HepG2 (cell line): ENCODE measurements around the gene NOL4L. TPM values are rescaled to one million over a fixed set of nuclear protein-coding genes. Genes with fewer than 3 reads are reported as not detected.

Experiments
- ATAC-seq: fragments of 200-7000 bp; cut with Tn5 transposase; 3 replicates; pipeline ENCODE4 v1.9.1; 2020; ENCODE audit warnings: mild to moderate bottlenecking, moderate library complexity
- BruUV-seq: library from RNA; stranded (reverse); fragments of 400-500 nt; replicated peaks from 2 replicates; lab custom pipeline; 2021; lab: Mats Ljungman, UMichigan
- CTCF ChIA-PET: fragments of 300-600 bp; formaldehyde crosslinking; extraction: SDS; loops from one replicate; lab custom pipeline; 2021; ENCODE audit warnings: low total read pairs, inconsistent platforms, low intra/inter-chr PET ratio; lab: Yijun Ruan, JAX
- POLR2A ChIA-PET: fragments of 350-600 bp; sonication (Branson Sonifier 250); formaldehyde crosslinking; loops from one replicate; lab custom pipeline; 2020; ENCODE audit warnings: antibody characterized with exemption, inconsistent platforms; lab: Yijun Ruan, JAX
- DNase-seq: peaks from one replicate; pipeline ENCODE4 v3.0.0-alpha.2; 2015; ENCODE audit warnings: low spot score
- FAIRE-seq: peaks from 3 replicates; lab custom pipeline; 2011; peaks lifted over from hg19 to GRCh38; lab: Jason Lieb, UNC
- H2AFZ ChIP-seq: one replicate; pipeline ENCODE4 v1.6.1; 2011; ENCODE audit warnings: low read length, inconsistent platforms
- H3K27ac ChIP-seq: fragments of 300-600 bp; 3 replicates; pipeline ENCODE4 v1.8.0; 2011; ENCODE audit warnings: mixed run types, mild to moderate bottlenecking, mixed read lengths, low read length, inconsistent platforms; ENCODE audit not compliant: insufficient read depth; ENCODE audit errors: extremely low read length
- H3K27me3 ChIP-seq, 2 experiments: fragments of 200-600 bp in 1 of 2; 2 replicates in 1 of 2; 3 replicates in 1 of 2; pipeline versions ENCODE4 v1.6.0 to v1.8.0; 2011; ENCODE audit warnings: low read length in 2 of 2, mild to moderate bottlenecking in 2 of 2, moderate library complexity in 2 of 2, inconsistent platforms in 1 of 2; ENCODE audit not compliant: insufficient read depth in 2 of 2, control insufficient read depth in 1 of 2
- H3K36me3 ChIP-seq, 2 experiments: fragments of 200-600 bp in 1 of 2; replicated peaks in 1 of 2; 2 replicates in 1 of 2; 3 replicates in 1 of 2; pipeline versions ENCODE4 v1.5.1 to v1.8.0; 2011; ENCODE audit warnings: low read length in 2 of 2, inconsistent platforms in 1 of 2; ENCODE audit not compliant: insufficient read depth in 2 of 2, control insufficient read depth in 1 of 2
- H3K4me1 ChIP-seq: 2 replicates; pipeline ENCODE4 v1.5.1; 2012; ENCODE audit warnings: low read length, inconsistent platforms; ENCODE audit not compliant: insufficient read depth
- H3K4me2 ChIP-seq: 2 replicates; pipeline ENCODE4 v1.6.0; 2011; ENCODE audit warnings: low read depth, low read length, inconsistent platforms
- H3K4me3 ChIP-seq, 3 experiments: fragments of 200-600 bp in 1 of 3; sonication (generic), shearing (Covaris generic) in 1 of 3; replicated peaks in 1 of 3; 2 replicates each; pipeline ENCODE4 v1.5.1; 2011 to 2016; ENCODE audit warnings: low read length in 3 of 3, inconsistent platforms in 2 of 3, low read depth in 2 of 3, mild to moderate bottlenecking in 2 of 3, control low read depth in 1 of 3, mixed read lengths in 1 of 3; ENCODE audit not compliant: insufficient read depth in 1 of 3
- H3K79me2 ChIP-seq: one replicate; pipeline ENCODE4 v1.6.1; 2011; ENCODE audit warnings: low read length, inconsistent platforms; ENCODE audit not compliant: insufficient read depth
- H3K9ac ChIP-seq: 2 replicates; pipeline ENCODE4 v1.6.0; 2011; ENCODE audit warnings: mild to moderate bottlenecking, low read depth, low read length, inconsistent platforms; ENCODE audit not compliant: insufficient read depth
- H3K9me3 ChIP-seq: 2 replicates; pipeline ENCODE4 v1.5.1; 2012; ENCODE audit warnings: mild to moderate bottlenecking, low read length
- H4K20me1 ChIP-seq: 2 replicates; pipeline ENCODE4 v1.6.0; 2011; ENCODE audit warnings: inconsistent platforms, mild to moderate bottlenecking, low read length, moderate library complexity; ENCODE audit not compliant: insufficient read depth
- KMT2A ChIP-seq: sonication (generic); formaldehyde crosslinking; IDR thresholded peaks from 2 replicates; pipeline ENCODE4 v1.4.0; 2020; ENCODE audit warnings: missing genetic modification reagents
- LCORL ChIP-seq, 2 experiments: fragments of 450-650 bp in 1 of 2; sonication (generic) in 1 of 2; formaldehyde crosslinking in 1 of 2; IDR thresholded peaks; 2 replicates each; pipeline versions ENCODE4 v1.5.0 to v1.6.1; 2017 to 2020; ENCODE audit warnings: antibody characterized with exemption in 1 of 2, missing genetic modification reagents in 1 of 2
- NR2C2 ChIP-seq: sonication (generic); formaldehyde crosslinking; IDR thresholded peaks from 2 replicates; pipeline ENCODE4 v1.4.0; 2020; ENCODE audit warnings: missing genetic modification reagents, mild to moderate bottlenecking, moderate library complexity, borderline replicate concordance
- ZBTB14 ChIP-seq: sonication (generic); formaldehyde crosslinking; IDR thresholded peaks from 2 replicates; pipeline ENCODE4 v1.4.0; 2020; ENCODE audit warnings: missing genetic modification reagents
- ZNF512 ChIP-seq: sonication (generic); formaldehyde crosslinking; IDR thresholded peaks from 2 replicates; pipeline ENCODE4 v1.4.0; 2020; ENCODE audit warnings: mild to moderate bottlenecking, missing genetic modification reagents
- ZNF652 ChIP-seq: IDR thresholded peaks from 2 replicates; pipeline ENCODE4 v1.6.1; 2016; ENCODE audit warnings: low read depth, borderline replicate concordance
- WGBS: methylation state at CpG from one replicate; pipeline ENCODE4 v1.1.6; 2017; ENCODE audit warnings: low lambda C conversion rate; 5-methylcytosine and 5-hydroxymethylcytosine counted together
- in situ Hi-C: cut with HindIII; loops from 2 replicates; pipeline ENCODE4 v1.10.0; 2017; ENCODE audit warnings: low pct_unique_long_range_greater_than_20kb; ENCODE audit not compliant: extremely low pct_ligation_motif_present
- intact Hi-C: fragments of 100-400 bp; cut with micrococcal nuclease; formaldehyde crosslinking; loops from one replicate; pipeline ENCODE4 v1.10.0; 2022; ENCODE audit not compliant: unreplicated experiment
- polyA plus RNA-seq, 8 experiments: library from polyadenylated mRNA; depleted of rRNA in 3 of 8; stranded (reverse) in 7 of 8; unstranded in 1 of 8; fragments of >200 nt; fragmentation: Illumina TruSeq in 4 of 8; extraction: Trizol in 4 of 8; gene quantifications; 2 replicates each; pipeline versions ENCODE4 v1.2.1 to v1.2.3, GENCODE V29; 2011 to 2016; ENCODE audit warnings: low read depth in 4 of 8, missing spikeins in 1 of 8, mixed read lengths in 1 of 8; ENCODE audit not compliant: insufficient read depth in 1 of 8
- total RNA-seq, 5 experiments: library from RNA; depleted of rRNA; stranded (reverse); fragments of >200 nt; fragmentation: Illumina TruSeq; extraction: Trizol; gene quantifications; 2 replicates each; pipeline ENCODE4 v1.2.3, GENCODE V29; 2016; ENCODE audit warnings: low read depth in 1 of 5
- TF ChIP-seq, protein P1 (sequence below): sonication (generic); formaldehyde crosslinking; IDR thresholded peaks from 2 replicates; pipeline ENCODE4 v1.8.1; 2023; ENCODE audit warnings: mild to moderate bottlenecking, inconsistent platforms, moderate library complexity, missing genetic modification reagents, borderline replicate concordance

The NOL4L gene
- total and polyA plus RNA-seq, 2 of the 13 experiments (the other 11 are each of a cell fraction or from before 2014, with no cell fraction given): 16.6 to 35.4 TPM

- intact Hi-C loops (no loop called here), in situ Hi-C loops (loop anchor here (5.0 to 25.0 kb wide), 2 partner anchors 133 to 243 kb away; partner anchors contain the start of gene DNMT3B)
- Histone ChIP-seq H3K9me3 (no peaks in the 10 kb centered on the region), H3K4me3 (no peak overlapping the region), H2AFZ (no peak overlapping the region), H3K4me2 (no peak overlapping the region), H3K79me2 (no peaks in the 10 kb centered on the region), H3K27ac (no peak overlapping the region), H3K9ac (no peak overlapping the region), H3K4me1 (peaks cover 32% of the 10 kb centered on the region), H4K20me1 (no peaks in the 10 kb centered on the region), H3K27me3 (no peaks in the 10 kb centered on the region), H3K36me3 (peaks cover 9 to 10% of the 10 kb centered on the region in 2 experiments; a peak in 3 of 5 replicates)
- 94% methylated on average over 11 of the region's 11 CpGs for WGBS
- ChIA-PET POLR2A (no interaction called here), CTCF (no interaction called here)
- DNase-seq (no peak), ATAC-seq (no peak), FAIRE-seq (no peak)
- BruUV-seq: no TSS peak
- TF ChIP-seq ZNF512: no peak
- no peak for TF ChIP-seq KMT2A (CRISPR knock-in tag)
- TF ChIP-seq ZNF652 (CRISPR knock-in tag): no peak
- TF ChIP-seq, protein P1, sequence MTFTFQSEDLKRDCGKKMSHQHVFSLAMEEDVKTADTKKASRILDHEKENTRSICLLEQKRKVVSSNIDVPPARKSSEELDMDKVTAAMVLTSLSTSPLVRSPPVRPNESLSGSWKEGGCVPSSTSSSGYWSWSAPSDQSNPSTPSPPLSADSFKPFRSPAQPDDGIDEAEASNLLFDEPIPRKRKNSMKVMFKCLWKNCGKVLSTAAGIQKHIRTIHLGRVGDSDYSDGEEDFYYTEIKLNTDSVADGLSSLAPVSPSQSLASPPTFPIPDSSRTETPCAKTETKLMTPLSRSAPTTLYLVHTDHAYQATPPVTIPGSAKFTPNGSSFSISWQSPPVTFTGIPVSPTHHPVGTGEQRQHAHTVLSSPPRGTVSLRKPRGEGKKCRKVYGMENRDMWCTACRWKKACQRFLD: no peak
- no peak for TF ChIP-seq LCORL (IDR thresholded peaks at IDR 0.05)
- no peak for TF ChIP-seq LCORL (CRISPR knock-in tag; IDR thresholded peaks at IDR 0.05)
- TF ChIP-seq NR2C2 (CRISPR knock-in tag): no peak
- no peak for TF ChIP-seq ZBTB14 (CRISPR knock-in tag)
These were observed 65.8 kb downstream of the NOL4L start for GRCh38 chr20:32519381-32519730.
